ENCODE results near the gene HGFAC.

- TF ChIP-seq EZH2phosphoT487 (IDR thresholded peaks at IDR 0.05; ENCODE audit: insufficient read depth, low read depth) (no peak), EZH2 (IDR thresholded peaks at IDR 0.05; ENCODE audit: insufficient read depth, poor library complexity, severe bottlenecking) (no peak)
These were observed 10.6 kb downstream of the HGFAC start for GRCh38 chr4:3452376-3452775.

Measured in GM23248 (cell line).